Memory B cell (primary cell): ENCODE data around the gene SPRING1.
"Not testable (repeated sequence)": the region's sequence is repeated elsewhere in the genome, so short reads cannot be mapped to it uniquely, and the experiment has no call there.

Experiments used
- ATAC-seq: fragments of 150-1000 bp; cut with Tn5 transposase; 2 replicates; pipeline ENCODE4 v1.10.0; 2021; ENCODE audit warnings: low read depth, mild to moderate bottlenecking, moderate library complexity
- DNase-seq, 2 donors: peaks; one replicate each; pipeline ENCODE4 v3.0.0; 2022; ENCODE audit warnings: low spot score in 2 of 2
- H3K27ac Mint-ChIP-seq: one replicate; pipeline ENCODE4 v1.8.0; 2022; ENCODE audit warnings: mild to moderate bottlenecking, moderate library complexity, mixed read lengths
- H3K27me3 Mint-ChIP-seq: one replicate; pipeline ENCODE4 v1.8.0; 2022; ENCODE audit warnings: mixed read lengths
- H3K36me3 Mint-ChIP-seq: one replicate; pipeline ENCODE4 v1.8.0; 2022; ENCODE audit warnings: mild to moderate bottlenecking, mixed read lengths
- H3K4me1 Mint-ChIP-seq: one replicate; pipeline ENCODE4 v1.8.0; 2022; ENCODE audit warnings: mixed read lengths
- H3K4me3 Mint-ChIP-seq: one replicate; pipeline ENCODE4 v1.8.0; 2022; ENCODE audit warnings: mild to moderate bottlenecking, moderate library complexity, mixed read lengths
- H3K9me3 Mint-ChIP-seq: one replicate; pipeline ENCODE4 v1.8.0; 2022; ENCODE audit warnings: mixed read lengths

SPRING1 gene

GRCh38 chr12:116759783-116760621, 22.1 kb upstream of the SPRING1 start:
- Mint-ChIP-seq H3K4me1 (peaks cover 8% of the 10 kb centered on the region), H3K27ac (no peak overlapping the region), H3K27me3 (no peaks in the 10 kb centered on the region), H3K4me3 (peak overlapping the region; percentile 74), H3K36me3 (peaks cover 24% of the 10 kb centered on the region), H3K9me3 (no peaks in the 10 kb centered on the region)
- peak; percentile 45 for ATAC-seq
- peak; percentile 15 to 25 for DNase-seq

GRCh38 chr12:116754783-116755182, 16.9 kb upstream of the SPRING1 start:
- peaks cover 29% of the 10 kb centered on the region for H3K36me3 Mint-ChIP-seq
- not testable (repeated sequence) for ATAC-seq, H3K4me1 Mint-ChIP-seq, H3K27ac Mint-ChIP-seq, DNase-seq, H3K9me3 Mint-ChIP-seq, H3K27me3 Mint-ChIP-seq, H3K4me3 Mint-ChIP-seq

- not testable (repeated sequence) for H3K27ac Mint-ChIP-seq, DNase-seq, ATAC-seq, H3K4me1 Mint-ChIP-seq, H3K4me3 Mint-ChIP-seq, H3K27me3 Mint-ChIP-seq, H3K9me3 Mint-ChIP-seq
- peaks cover 26% of the 10 kb centered on the region for H3K36me3 Mint-ChIP-seq
Measured at GRCh38 chr12:116754097-116754496, 16.2 kb upstream of the SPRING1 start.

GRCh38 chr12:116750298-116750697, 12.4 kb upstream of the SPRING1 start:
- Mint-ChIP-seq H3K27me3 (no peaks in the 10 kb centered on the region), H3K36me3 (peaks cover 13% of the 10 kb centered on the region), H3K4me1 (no peaks in the 10 kb centered on the region), H3K27ac (no peak overlapping the region), H3K9me3 (no peaks in the 10 kb centered on the region), H3K4me3 (no peak overlapping the region)
- DNase-seq: no peak
- ATAC-seq: no peak

GRCh38 chr12:116749884-116750283, 12.0 kb upstream of the SPRING1 start:
- H3K4me3 Mint-ChIP-seq: no peak overlapping the region
- no peak for DNase-seq
- no peak for ATAC-seq
- no peaks in the 10 kb centered on the region for H3K4me1 Mint-ChIP-seq
- H3K27me3 Mint-ChIP-seq: no peaks in the 10 kb centered on the region
- H3K9me3 Mint-ChIP-seq: no peaks in the 10 kb centered on the region
- no peak overlapping the region for H3K27ac Mint-ChIP-seq
- peaks cover 13% of the 10 kb centered on the region for H3K36me3 Mint-ChIP-seq

- Mint-ChIP-seq H3K27me3 (no peaks in the 10 kb centered on the region), H3K36me3 (no peaks in the 10 kb centered on the region), H3K4me3 (no peak overlapping the region), H3K27ac (no peak overlapping the region), H3K9me3 (no peaks in the 10 kb centered on the region), H3K4me1 (no peaks in the 10 kb centered on the region)
- ATAC-seq: no peak
- DNase-seq: no peak
Measured at GRCh38 chr12:116745554-116745953, 7.7 kb upstream of the SPRING1 start.

GRCh38 chr12:116744766-116745165, 6.9 kb upstream of the SPRING1 start:
- ATAC-seq: no peak
- Mint-ChIP-seq H3K4me1 (no peaks in the 10 kb centered on the region), H3K9me3 (no peaks in the 10 kb centered on the region), H3K4me3 (no peak overlapping the region), H3K27me3 (no peaks in the 10 kb centered on the region), H3K27ac (no peak overlapping the region), H3K36me3 (no peaks in the 10 kb centered on the region)
- DNase-seq: no peak

GRCh38 chr12:116742787-116743186, 4.9 kb upstream of the SPRING1 start:
- H3K36me3 Mint-ChIP-seq, H3K4me1 Mint-ChIP-seq, DNase-seq, ATAC-seq, H3K9me3 Mint-ChIP-seq, H3K27me3 Mint-ChIP-seq, H3K27ac Mint-ChIP-seq, H3K4me3 Mint-ChIP-seq: not testable (repeated sequence)

GRCh38 chr12:116739381-116739887, 1.6 kb upstream of the SPRING1 start:
- ATAC-seq: no peak
- DNase-seq: no peak
- H3K36me3 Mint-ChIP-seq: peaks cover 12% of the 10 kb centered on the region
- H3K4me1 Mint-ChIP-seq: peaks cover 26% of the 10 kb centered on the region
- no peak overlapping the region for H3K4me3 Mint-ChIP-seq
- H3K27ac Mint-ChIP-seq: no peak overlapping the region
- H3K9me3 Mint-ChIP-seq: no peaks in the 10 kb centered on the region
- H3K27me3 Mint-ChIP-seq: no peaks in the 10 kb centered on the region

GRCh38 chr12:116736962-116737773, 701 bp downstream of the SPRING1 start:
- Mint-ChIP-seq H3K4me3 (peak overlapping the region; percentile 100), H3K4me1 (peaks cover 34% of the 10 kb centered on the region), H3K27me3 (no peaks in the 10 kb centered on the region), H3K27ac (peak overlapping the region; percentile 98), H3K36me3 (peaks cover 20% of the 10 kb centered on the region), H3K9me3 (no peaks in the 10 kb centered on the region)
- no peak for ATAC-seq
- DNase-seq: peak in 1 of 2 donors; percentile 15

GRCh38 chr12:116735951-116736599, 1.8 kb downstream of the SPRING1 start:
- DNase-seq (no peak), ATAC-seq (no peak)
- Mint-ChIP-seq H3K36me3 (peaks cover 20% of the 10 kb centered on the region), H3K4me3 (peak overlapping the region; percentile 100), H3K9me3 (no peaks in the 10 kb centered on the region), H3K4me1 (peaks cover 34% of the 10 kb centered on the region), H3K27ac (peak overlapping the region; percentile 98), H3K27me3 (no peaks in the 10 kb centered on the region)

GRCh38 chr12:116735084-116735483, 2.8 kb downstream of the SPRING1 start:
- Mint-ChIP-seq H3K27ac (no peak overlapping the region), H3K4me3 (peak overlapping the region; percentile 38), H3K27me3 (no peaks in the 10 kb centered on the region), H3K9me3 (no peaks in the 10 kb centered on the region), H3K4me1 (peaks cover 34% of the 10 kb centered on the region), H3K36me3 (peaks cover 20% of the 10 kb centered on the region)
- DNase-seq: no peak
- no peak for ATAC-seq

- peak overlapping the region; percentile 38 for H3K4me3 Mint-ChIP-seq
- H3K27ac Mint-ChIP-seq: no peak overlapping the region
- ATAC-seq (no peak), DNase-seq (no peak)
- H3K36me3 Mint-ChIP-seq: peaks cover 20% of the 10 kb centered on the region
- H3K4me1 Mint-ChIP-seq: peaks cover 34% of the 10 kb centered on the region
- no peaks in the 10 kb centered on the region for H3K9me3 Mint-ChIP-seq
- H3K27me3 Mint-ChIP-seq: no peaks in the 10 kb centered on the region
Measured at GRCh38 chr12:116734156-116734768, 3.6 kb downstream of the SPRING1 start.
